ENCODE results near the gene PRELP. TPM values are rescaled to one million over a fixed set of nuclear protein-coding genes. Genes with fewer than 3 reads are reported as not detected.

The PRELP gene
- total and polyA plus RNA-seq, 2 of the 8 experiments (the other 6 are each of a cell fraction or from before 2014, with no cell fraction given) = 0.13 to 0.23 TPM

DNA sequence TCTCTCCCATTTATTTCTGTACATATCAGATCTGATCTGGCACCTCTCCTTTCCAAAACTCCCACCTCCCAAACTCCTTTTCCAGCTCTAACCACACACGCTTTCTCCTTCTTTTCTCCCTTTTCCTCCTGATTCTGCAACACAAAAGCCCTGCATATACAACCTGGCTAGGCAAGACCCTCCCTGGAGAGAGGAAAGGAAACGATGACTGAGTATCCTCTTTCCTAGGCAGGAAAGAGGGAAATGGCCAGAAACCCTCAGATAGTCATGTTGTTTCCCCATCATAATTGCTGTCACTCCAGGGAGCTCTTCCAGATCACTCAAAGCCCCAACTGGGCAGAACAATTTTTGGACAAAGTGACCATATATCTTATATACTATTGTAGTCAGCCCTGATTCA lies 32.3 kb upstream of the PRELP start (continued):
- TF ChIP-seq HDAC2 (IDR thresholded peaks at IDR 0.05; ENCODE audit: borderline replicate concordance in 1 of 2, low read depth in 2 of 2, low read length in 2 of 2) = no peak
